Mesenchymal stem cell (in vitro differentiated cells and primary cell): Measurements from ENCODE around the gene ROCK2.
"Not testable (repeated sequence)": the region's sequence is repeated elsewhere in the genome, so short reads cannot be mapped to it uniquely, and the experiment has no call there.

ENCODE experiments used
- DNase-seq: peaks from one replicate; pipeline ENCODE4 v3.0.0-alpha.2; 2013
- H2AFZ ChIP-seq: one replicate; pipeline ENCODE4 v1.6.1; 2013; ENCODE audit warnings: low read depth, mild to moderate bottlenecking, control low read depth, inconsistent platforms, low read length, moderate library complexity
- H2AK5ac ChIP-seq: 2 replicates; pipeline ENCODE4 v1.6.1; 2013; ENCODE audit warnings: low read length, moderate library complexity, mild to moderate bottlenecking, inconsistent platforms; ENCODE audit not compliant: severe bottlenecking
- H2BK120ac ChIP-seq: one replicate; pipeline ENCODE4 v1.6.1; 2013; ENCODE audit warnings: low read depth, mild to moderate bottlenecking, inconsistent platforms, low read length, moderate library complexity
- H2BK12ac ChIP-seq, 2 experiments: one replicate each; pipeline ENCODE4 v1.6.1; 2013; ENCODE audit warnings: inconsistent platforms in 2 of 2, low read length in 2 of 2, mild to moderate bottlenecking in 2 of 2, moderate library complexity in 2 of 2, control low read depth in 1 of 2
- H2BK15ac ChIP-seq: one replicate; pipeline ENCODE4 v1.6.1; 2013; ENCODE audit warnings: mild to moderate bottlenecking, low read depth, inconsistent platforms; ENCODE audit not compliant: poor library complexity, severe bottlenecking
- H2BK5ac ChIP-seq: 2 replicates; pipeline ENCODE4 v1.6.1; 2013; ENCODE audit warnings: low read depth, mild to moderate bottlenecking, low read length, control low read depth, inconsistent platforms; ENCODE audit not compliant: poor library complexity, severe bottlenecking
- H3K14ac ChIP-seq, 2 experiments: one replicate each; pipeline ENCODE4 v1.6.1; 2013; ENCODE audit warnings: inconsistent platforms in 2 of 2, low read length in 2 of 2, control low read depth in 1 of 2, mild to moderate bottlenecking in 1 of 2, moderate library complexity in 1 of 2
- H3K18ac ChIP-seq, 2 experiments: one replicate each; pipeline ENCODE4 v1.6.1; 2013; ENCODE audit warnings: inconsistent platforms in 2 of 2, low read length in 2 of 2, control low read depth in 1 of 2, low read depth in 1 of 2, mild to moderate bottlenecking in 1 of 2
- H3K23ac ChIP-seq, 2 experiments: one replicate each; pipeline ENCODE4 v1.6.1; 2013; ENCODE audit warnings: inconsistent platforms in 2 of 2, low read length in 2 of 2, mild to moderate bottlenecking in 2 of 2, moderate library complexity in 2 of 2, control low read depth in 1 of 2
- H3K27ac ChIP-seq: 2 replicates; pipeline ENCODE4 v1.5.1; 2013; ENCODE audit warnings: mild to moderate bottlenecking, moderate library complexity, low read length, control low read depth, inconsistent platforms; ENCODE audit not compliant: poor library complexity, severe bottlenecking
- H3K27me3 ChIP-seq, 2 experiments: 2 replicates each; pipeline versions ENCODE4 v1.6.1 to v1.7.0; 2013; ENCODE audit warnings: low read length in 2 of 2, mild to moderate bottlenecking in 2 of 2, moderate library complexity in 2 of 2, control low read depth in 1 of 2, inconsistent platforms in 1 of 2; ENCODE audit not compliant: control insufficient read depth in 1 of 2, insufficient read depth in 1 of 2
- H3K36me3 ChIP-seq, 2 experiments: 2 replicates each; pipeline versions ENCODE4 v1.6.1 to v1.7.0; 2013; ENCODE audit warnings: low read length in 2 of 2, control low read depth in 1 of 2, inconsistent platforms in 1 of 2, low read depth in 1 of 2, mild to moderate bottlenecking in 1 of 2; ENCODE audit not compliant: insufficient read depth in 2 of 2, control insufficient read depth in 1 of 2
- H3K4ac ChIP-seq, 2 experiments: one replicate each; pipeline ENCODE4 v1.6.1; 2013; ENCODE audit warnings: inconsistent platforms in 2 of 2, low read length in 2 of 2, mild to moderate bottlenecking in 2 of 2, moderate library complexity in 2 of 2, control low read depth in 1 of 2, low read depth in 1 of 2
- H3K4me1 ChIP-seq: 2 replicates; pipeline ENCODE4 v1.6.1; 2013; ENCODE audit warnings: low read depth, low read length, control low read depth; ENCODE audit not compliant: control insufficient read depth, insufficient read depth
- H3K4me2 ChIP-seq: 2 replicates; pipeline ENCODE4 v1.6.1; 2013; ENCODE audit warnings: low read length, mild to moderate bottlenecking, inconsistent platforms; ENCODE audit not compliant: poor library complexity, severe bottlenecking
- H3K4me3 ChIP-seq, 2 experiments: 2 replicates each; pipeline versions ENCODE4 v1.5.1 to v1.7.0; 2013; ENCODE audit warnings: low read length in 2 of 2, mild to moderate bottlenecking in 2 of 2, control low read depth in 1 of 2, low read depth in 1 of 2; ENCODE audit not compliant: insufficient read depth in 1 of 2
- H3K79me1 ChIP-seq: replicated peaks from 2 replicates; pipeline ENCODE4 v1.6.1; 2013; ENCODE audit warnings: mild to moderate bottlenecking, control low read depth, low read length, inconsistent platforms; ENCODE audit not compliant: poor library complexity, severe bottlenecking
- H3K9ac ChIP-seq: 2 replicates; pipeline ENCODE4 v1.7.0; 2013; ENCODE audit warnings: mild to moderate bottlenecking, low read length, moderate library complexity
- H3K9me3 ChIP-seq: 2 replicates; pipeline ENCODE4 v1.7.0; 2013; ENCODE audit warnings: mild to moderate bottlenecking, low read length; ENCODE audit not compliant: control insufficient read depth
- H4K8ac ChIP-seq: one replicate; pipeline ENCODE4 v1.6.1; 2013; ENCODE audit warnings: inconsistent platforms, mild to moderate bottlenecking, low read length, moderate library complexity
- H4K91ac ChIP-seq: one replicate; pipeline ENCODE4 v1.6.1; 2013; ENCODE audit warnings: mild to moderate bottlenecking, low read length, inconsistent platforms
- WGBS: methylation state at CpG from one replicate; pipeline ENCODE4 v1.1.7; 2013; ENCODE audit warnings: mixed read lengths; 5-methylcytosine and 5-hydroxymethylcytosine counted together

Gene ROCK2

GRCh38 chr2:11254100-11254536, 90.3 kb downstream of the ROCK2 start:
- H2BK120ac ChIP-seq: no peak overlapping the region
- H2BK5ac ChIP-seq: no peak overlapping the region
- H2BK15ac ChIP-seq: no peak overlapping the region
- no peak overlapping the region for H4K91ac ChIP-seq
- H3K79me1 ChIP-seq: peaks cover 17% of the 10 kb centered on the region
- H3K14ac ChIP-seq: no peak overlapping the region
- peak; percentile 83 for DNase-seq
- WGBS: 20% methylated on average over 2 of the region's 2 CpGs
- H3K27me3 ChIP-seq: no peaks in the 10 kb centered on the region
- H3K23ac ChIP-seq: no peak overlapping the region
- peaks cover 8 to 14% of the 10 kb centered on the region in 2 experiments for H3K36me3 ChIP-seq
- H3K4me1 ChIP-seq: peaks cover 2% of the 10 kb centered on the region
- H4K8ac ChIP-seq: no peak overlapping the region
- no peak overlapping the region for H2AFZ ChIP-seq
- no peak overlapping the region for H2BK12ac ChIP-seq
- H3K4me3 ChIP-seq: no peak overlapping the region
- H3K27ac ChIP-seq: no peak overlapping the region
- H3K4me2 ChIP-seq: no peak overlapping the region
- H3K4ac ChIP-seq: no peak overlapping the region
- H2AK5ac ChIP-seq: no peak overlapping the region
- H3K9ac ChIP-seq: no peak overlapping the region
- H3K18ac ChIP-seq: no peak overlapping the region
- H3K9me3 ChIP-seq: no peaks in the 10 kb centered on the region

- not testable (repeated sequence) for H3K9me3 ChIP-seq, DNase-seq, H3K27ac ChIP-seq, H2BK120ac ChIP-seq, H3K23ac ChIP-seq, H2AFZ ChIP-seq, H3K4me2 ChIP-seq, H2BK15ac ChIP-seq, H3K4me1 ChIP-seq, H4K8ac ChIP-seq, H2AK5ac ChIP-seq, H3K4me3 ChIP-seq, H3K4ac ChIP-seq, H3K27me3 ChIP-seq, H3K18ac ChIP-seq, H4K91ac ChIP-seq, H3K9ac ChIP-seq, H2BK5ac ChIP-seq, H2BK12ac ChIP-seq, H3K14ac ChIP-seq
- Histone ChIP-seq H3K36me3 (peaks cover 12 to 21% of the 10 kb centered on the region in 2 experiments), H3K79me1 (peaks cover 16% of the 10 kb centered on the region)
- WGBS: 98% methylated on average over 4 of the region's 4 CpGs
These were observed 92.0 kb downstream of the ROCK2 start for GRCh38 chr2:11252458-11252857.

- no peak overlapping the region for H3K18ac ChIP-seq
These were observed 93.8 kb downstream of the ROCK2 start for GRCh38 chr2:11250400-11251196.

GRCh38 chr2:11245322-11245721, 99.1 kb downstream of the ROCK2 start:
- no peak overlapping the region for H3K23ac ChIP-seq
- no peak overlapping the region for H2BK15ac ChIP-seq
- peaks cover 20% of the 10 kb centered on the region for H3K79me1 ChIP-seq
- no peak for DNase-seq
- no peaks in the 10 kb centered on the region for H3K27me3 ChIP-seq
- H2AK5ac ChIP-seq: no peak overlapping the region
- H3K27ac ChIP-seq: no peak overlapping the region
- H3K18ac ChIP-seq: no peak overlapping the region
- no peak overlapping the region for H3K4me3 ChIP-seq
- no peak overlapping the region for H3K9ac ChIP-seq
- H3K4me1 ChIP-seq: no peaks in the 10 kb centered on the region
- H3K4me2 ChIP-seq: no peak overlapping the region
- H2BK5ac ChIP-seq: no peak overlapping the region
- H3K36me3 ChIP-seq: peaks cover 3 to 41% of the 10 kb centered on the region in 2 experiments
- no peak overlapping the region for H4K91ac ChIP-seq
- H2BK120ac ChIP-seq: no peak overlapping the region
- H3K14ac ChIP-seq: no peak overlapping the region
- H2BK12ac ChIP-seq: no peak overlapping the region
- no CpG with 5 or more reads among the region's 1 CpG for WGBS
- H3K9me3 ChIP-seq: no peaks in the 10 kb centered on the region
- H2AFZ ChIP-seq: no peak overlapping the region
- H3K4ac ChIP-seq: no peak overlapping the region
- H4K8ac ChIP-seq: no peak overlapping the region

More at GRCh38 chr2:11250400-11251196, 93.8 kb downstream of the ROCK2 start:
- Histone ChIP-seq H4K91ac (no peak overlapping the region), H3K36me3 (peaks cover 6 to 22% of the 10 kb centered on the region in 2 experiments), H3K4ac (no peak overlapping the region), H3K27me3 (no peaks in the 10 kb centered on the region), H3K23ac (no peak overlapping the region), H3K4me3 (no peak overlapping the region), H3K4me2 (no peak overlapping the region), H2BK12ac (no peak overlapping the region), H2BK15ac (no peak overlapping the region), H3K14ac (no peak overlapping the region), H3K9ac (peak overlapping the region; percentile 38), H4K8ac (no peak overlapping the region), H3K4me1 (no peaks in the 10 kb centered on the region), H2BK120ac (no peak overlapping the region), H3K9me3 (no peaks in the 10 kb centered on the region), H2BK5ac (no peak overlapping the region), H3K79me1 (peaks cover 12% of the 10 kb centered on the region), H3K27ac (no peak overlapping the region), H2AK5ac (no peak overlapping the region), H2AFZ (no peak overlapping the region)
- 98% methylated on average over 4 of the region's 4 CpGs for WGBS
- no peak for DNase-seq
